Mesenchymal stem cell (in vitro differentiated cells and primary cell): ENCODE results near the gene GANC.

Source experiments
- DNase-seq: peaks from one replicate; pipeline ENCODE4 v3.0.0-alpha.2; 2013
- H2AFZ ChIP-seq: one replicate; pipeline ENCODE4 v1.6.1; 2013; ENCODE audit warnings: low read depth, mild to moderate bottlenecking, control low read depth, inconsistent platforms, low read length, moderate library complexity
- H2AK5ac ChIP-seq: 2 replicates; pipeline ENCODE4 v1.6.1; 2013; ENCODE audit warnings: low read length, moderate library complexity, mild to moderate bottlenecking, inconsistent platforms; ENCODE audit not compliant: severe bottlenecking
- H2BK120ac ChIP-seq: one replicate; pipeline ENCODE4 v1.6.1; 2013; ENCODE audit warnings: low read depth, mild to moderate bottlenecking, inconsistent platforms, low read length, moderate library complexity
- H2BK12ac ChIP-seq, 2 experiments: one replicate each; pipeline ENCODE4 v1.6.1; 2013; ENCODE audit warnings: inconsistent platforms in 2 of 2, low read length in 2 of 2, mild to moderate bottlenecking in 2 of 2, moderate library complexity in 2 of 2, control low read depth in 1 of 2
- H2BK15ac ChIP-seq: one replicate; pipeline ENCODE4 v1.6.1; 2013; ENCODE audit warnings: mild to moderate bottlenecking, low read depth, inconsistent platforms; ENCODE audit not compliant: poor library complexity, severe bottlenecking
- H2BK5ac ChIP-seq: 2 replicates; pipeline ENCODE4 v1.6.1; 2013; ENCODE audit warnings: low read depth, mild to moderate bottlenecking, low read length, control low read depth, inconsistent platforms; ENCODE audit not compliant: poor library complexity, severe bottlenecking
- H3K14ac ChIP-seq, 2 experiments: one replicate each; pipeline ENCODE4 v1.6.1; 2013; ENCODE audit warnings: inconsistent platforms in 2 of 2, low read length in 2 of 2, control low read depth in 1 of 2, mild to moderate bottlenecking in 1 of 2, moderate library complexity in 1 of 2
- H3K18ac ChIP-seq, 2 experiments: one replicate each; pipeline ENCODE4 v1.6.1; 2013; ENCODE audit warnings: inconsistent platforms in 2 of 2, low read length in 2 of 2, control low read depth in 1 of 2, low read depth in 1 of 2, mild to moderate bottlenecking in 1 of 2
- H3K23ac ChIP-seq, 2 experiments: one replicate each; pipeline ENCODE4 v1.6.1; 2013; ENCODE audit warnings: inconsistent platforms in 2 of 2, low read length in 2 of 2, mild to moderate bottlenecking in 2 of 2, moderate library complexity in 2 of 2, control low read depth in 1 of 2
- H3K27ac ChIP-seq: 2 replicates; pipeline ENCODE4 v1.5.1; 2013; ENCODE audit warnings: mild to moderate bottlenecking, moderate library complexity, low read length, control low read depth, inconsistent platforms; ENCODE audit not compliant: poor library complexity, severe bottlenecking
- H3K27me3 ChIP-seq, 2 experiments: 2 replicates each; pipeline versions ENCODE4 v1.6.1 to v1.7.0; 2013; ENCODE audit warnings: low read length in 2 of 2, mild to moderate bottlenecking in 2 of 2, moderate library complexity in 2 of 2, control low read depth in 1 of 2, inconsistent platforms in 1 of 2; ENCODE audit not compliant: control insufficient read depth in 1 of 2, insufficient read depth in 1 of 2
- H3K36me3 ChIP-seq, 2 experiments: 2 replicates each; pipeline versions ENCODE4 v1.6.1 to v1.7.0; 2013; ENCODE audit warnings: low read length in 2 of 2, control low read depth in 1 of 2, inconsistent platforms in 1 of 2, low read depth in 1 of 2, mild to moderate bottlenecking in 1 of 2; ENCODE audit not compliant: insufficient read depth in 2 of 2, control insufficient read depth in 1 of 2
- H3K4ac ChIP-seq, 2 experiments: one replicate each; pipeline ENCODE4 v1.6.1; 2013; ENCODE audit warnings: inconsistent platforms in 2 of 2, low read length in 2 of 2, mild to moderate bottlenecking in 2 of 2, moderate library complexity in 2 of 2, control low read depth in 1 of 2, low read depth in 1 of 2
- H3K4me1 ChIP-seq: 2 replicates; pipeline ENCODE4 v1.6.1; 2013; ENCODE audit warnings: low read depth, low read length, control low read depth; ENCODE audit not compliant: control insufficient read depth, insufficient read depth
- H3K4me2 ChIP-seq: 2 replicates; pipeline ENCODE4 v1.6.1; 2013; ENCODE audit warnings: low read length, mild to moderate bottlenecking, inconsistent platforms; ENCODE audit not compliant: poor library complexity, severe bottlenecking
- H3K4me3 ChIP-seq, 2 experiments: 2 replicates each; pipeline versions ENCODE4 v1.5.1 to v1.7.0; 2013; ENCODE audit warnings: low read length in 2 of 2, mild to moderate bottlenecking in 2 of 2, control low read depth in 1 of 2, low read depth in 1 of 2; ENCODE audit not compliant: insufficient read depth in 1 of 2
- H3K79me1 ChIP-seq: replicated peaks from 2 replicates; pipeline ENCODE4 v1.6.1; 2013; ENCODE audit warnings: mild to moderate bottlenecking, control low read depth, low read length, inconsistent platforms; ENCODE audit not compliant: poor library complexity, severe bottlenecking
- H3K9ac ChIP-seq: 2 replicates; pipeline ENCODE4 v1.7.0; 2013; ENCODE audit warnings: mild to moderate bottlenecking, low read length, moderate library complexity
- H3K9me3 ChIP-seq: 2 replicates; pipeline ENCODE4 v1.7.0; 2013; ENCODE audit warnings: mild to moderate bottlenecking, low read length; ENCODE audit not compliant: control insufficient read depth
- H4K8ac ChIP-seq: one replicate; pipeline ENCODE4 v1.6.1; 2013; ENCODE audit warnings: inconsistent platforms, mild to moderate bottlenecking, low read length, moderate library complexity
- H4K91ac ChIP-seq: one replicate; pipeline ENCODE4 v1.6.1; 2013; ENCODE audit warnings: mild to moderate bottlenecking, low read length, inconsistent platforms
- WGBS: methylation state at CpG from one replicate; pipeline ENCODE4 v1.1.7; 2013; ENCODE audit warnings: mixed read lengths; 5-methylcytosine and 5-hydroxymethylcytosine counted together

GANC gene

GRCh38 chr15:42274702-42274989 lies 1.6 kb downstream of the GANC start:
- WGBS: 91% methylated on average over 6 of the region's 6 CpGs

DNA sequence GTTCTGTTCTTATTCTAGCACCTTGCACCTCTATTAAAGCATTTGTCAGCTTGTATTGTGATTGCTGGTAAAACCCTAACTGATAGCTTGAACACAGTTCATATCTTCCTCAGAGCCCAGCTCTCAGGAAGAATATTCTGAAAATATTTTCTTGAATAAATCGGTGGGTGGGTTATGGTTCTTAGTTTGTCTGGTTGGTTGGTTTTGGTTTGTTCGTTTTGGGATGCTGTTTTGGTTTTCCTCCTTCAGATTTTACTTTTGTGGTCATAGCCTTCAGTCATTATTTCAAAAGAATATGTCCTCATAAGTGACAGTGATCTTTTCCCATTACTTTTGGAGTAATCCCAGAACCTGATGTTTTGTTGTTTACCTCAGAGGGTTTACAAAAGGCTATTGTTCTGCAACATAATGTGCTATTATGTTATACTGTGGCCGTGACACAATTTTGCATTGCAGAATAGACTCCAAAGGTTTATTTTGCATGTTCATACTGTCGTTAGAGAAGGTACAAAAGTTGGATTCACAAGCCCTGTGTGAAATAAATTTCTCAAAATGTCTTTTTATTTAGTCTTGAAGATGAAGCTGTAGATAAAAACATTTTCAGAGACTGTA lies 2.9 kb downstream of the GANC start:
- H4K91ac ChIP-seq: no peak overlapping the region
- H3K9ac ChIP-seq: peak overlapping the region; percentile 99
- H2BK12ac ChIP-seq: no peak overlapping the region
- H2AFZ ChIP-seq: no peak overlapping the region
- H3K14ac ChIP-seq: no peak overlapping the region
- H3K36me3 ChIP-seq: peaks cover 0 to 38% of the 10 kb centered on the region in 2 experiments
- no peak overlapping the region for H3K23ac ChIP-seq
- no peak for DNase-seq
- H3K79me1 ChIP-seq: peaks cover 9% of the 10 kb centered on the region
- no peak overlapping the region for H2AK5ac ChIP-seq
- H3K27ac ChIP-seq: no peak overlapping the region
- H3K4me2 ChIP-seq: no peak overlapping the region
- WGBS: 93% methylated on average over 2 of the region's 4 CpGs
- H3K4ac ChIP-seq: no peak overlapping the region
- H4K8ac ChIP-seq: no peak overlapping the region
- H3K4me3 ChIP-seq: peak overlapping the region in 1 of 2 experiments; percentile 80
- H2BK5ac ChIP-seq: no peak overlapping the region
- H3K27me3 ChIP-seq: no peaks in the 10 kb centered on the region
- H3K9me3 ChIP-seq: no peaks in the 10 kb centered on the region
- peaks cover 2% of the 10 kb centered on the region for H3K4me1 ChIP-seq
- no peak overlapping the region for H3K18ac ChIP-seq
- no peak overlapping the region for H2BK15ac ChIP-seq
- no peak overlapping the region for H2BK120ac ChIP-seq

More at GRCh38 chr15:42274702-42274989, 1.6 kb downstream of the GANC start:
- no peak for DNase-seq
- Histone ChIP-seq H3K18ac (no peak overlapping the region), H2BK5ac (no peak overlapping the region), H3K4me3 (peak overlapping the region; percentile 32 to 80), H3K27ac (peak overlapping the region; percentile 96), H3K4me2 (peak overlapping the region; percentile 25), H3K4ac (peak overlapping the region; percentile 3 to 37), H3K27me3 (no peaks in the 10 kb centered on the region), H3K9me3 (no peaks in the 10 kb centered on the region), H3K4me1 (peaks cover 3% of the 10 kb centered on the region), H3K14ac (no peak overlapping the region), H2AFZ (no peak overlapping the region), H3K79me1 (peaks cover 9% of the 10 kb centered on the region), H2BK12ac (peak overlapping the region in 1 of 2 experiments; percentile 6), H2BK15ac (no peak overlapping the region), H3K36me3 (peaks cover 0 to 32% of the 10 kb centered on the region in 2 experiments), H2BK120ac (no peak overlapping the region), H2AK5ac (peak overlapping the region; percentile 27), H3K9ac (peak overlapping the region; percentile 99), H4K91ac (peak overlapping the region; percentile 16), H3K23ac (no peak overlapping the region), H4K8ac (peak overlapping the region; percentile 83)

DNA sequence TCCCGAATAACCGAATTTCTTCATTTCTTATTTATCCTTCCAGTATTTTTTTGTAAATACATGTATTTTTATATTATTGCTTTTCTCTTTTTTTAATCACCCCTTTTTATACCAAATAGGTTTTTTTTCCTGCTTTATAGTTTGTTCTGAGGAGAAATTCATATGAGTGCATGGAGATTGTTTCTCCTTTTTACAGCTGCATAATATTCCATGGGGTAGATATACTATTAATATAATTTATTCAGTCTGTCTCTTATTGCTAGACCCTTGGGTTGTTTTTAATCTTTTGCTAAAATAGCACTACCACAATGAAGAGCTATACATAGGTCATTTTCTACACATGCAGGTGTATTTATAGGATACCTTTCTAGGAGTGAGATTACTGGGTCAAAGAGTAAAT lies 3.8 kb downstream of the GANC start:
- Histone ChIP-seq H2BK15ac (no peak overlapping the region), H3K4me3 (no peak overlapping the region), H3K9ac (peak overlapping the region; percentile 99), H3K27ac (no peak overlapping the region), H3K9me3 (no peaks in the 10 kb centered on the region), H3K4me2 (no peak overlapping the region), H3K4ac (no peak overlapping the region), H3K18ac (no peak overlapping the region), H2AK5ac (no peak overlapping the region), H4K91ac (no peak overlapping the region), H3K14ac (no peak overlapping the region), H2BK12ac (no peak overlapping the region), H2BK120ac (no peak overlapping the region), H3K36me3 (peaks cover 0 to 40% of the 10 kb centered on the region in 2 experiments), H3K23ac (no peak overlapping the region), H3K27me3 (no peaks in the 10 kb centered on the region), H3K79me1 (peaks cover 9% of the 10 kb centered on the region), H2BK5ac (no peak overlapping the region), H3K4me1 (peaks cover 2% of the 10 kb centered on the region), H4K8ac (no peak overlapping the region), H2AFZ (no peak overlapping the region)
- WGBS: no CpG with 5 or more reads among the region's 2 CpGs
- no peak for DNase-seq

DNA sequence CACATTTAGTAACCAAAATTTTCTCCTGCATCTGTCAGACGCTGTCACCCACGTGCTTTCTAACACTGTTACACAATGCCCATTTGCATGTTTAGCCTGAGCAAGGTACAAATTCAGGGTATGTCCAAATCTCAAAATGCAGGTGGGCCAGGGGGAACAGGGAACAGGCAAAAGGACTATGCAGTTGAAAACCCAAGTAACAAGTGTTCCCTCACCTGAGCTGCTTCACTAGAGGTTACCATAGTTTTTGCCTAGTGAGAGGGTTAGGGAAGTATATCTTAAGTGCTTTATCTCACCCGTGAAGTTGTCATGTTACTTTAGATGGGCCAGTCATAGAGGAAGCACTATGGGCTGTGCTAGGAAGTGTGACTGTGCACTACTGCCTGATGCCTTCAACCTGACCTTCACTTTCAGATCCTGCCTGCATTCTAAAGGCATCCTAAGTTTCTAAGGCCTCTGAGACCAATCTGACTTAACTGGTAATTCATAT lies 6.3 kb downstream of the GANC start:
- H3K4ac ChIP-seq: no peak overlapping the region
- no peak overlapping the region for H3K27ac ChIP-seq
- H2AFZ ChIP-seq: no peak overlapping the region
- H4K91ac ChIP-seq: no peak overlapping the region
- H3K79me1 ChIP-seq: peaks cover 9% of the 10 kb centered on the region
- H2BK12ac ChIP-seq: no peak overlapping the region
- no peaks in the 10 kb centered on the region for H3K9me3 ChIP-seq
- no peak overlapping the region for H3K9ac ChIP-seq
- H3K36me3 ChIP-seq: peaks cover 0 to 60% of the 10 kb centered on the region in 2 experiments
- H4K8ac ChIP-seq: no peak overlapping the region
- WGBS: 58% methylated on average over 3 of the region's 3 CpGs
- no peak overlapping the region for H2BK120ac ChIP-seq
- H3K14ac ChIP-seq: no peak overlapping the region
- no peak overlapping the region for H3K4me3 ChIP-seq
- no peak overlapping the region for H2AK5ac ChIP-seq
- no peak overlapping the region for H3K23ac ChIP-seq
- H3K4me1 ChIP-seq: peaks cover 2% of the 10 kb centered on the region
- H2BK15ac ChIP-seq: no peak overlapping the region
- DNase-seq: no peak
- H3K4me2 ChIP-seq: no peak overlapping the region
- H2BK5ac ChIP-seq: no peak overlapping the region
- no peaks in the 10 kb centered on the region for H3K27me3 ChIP-seq
- no peak overlapping the region for H3K18ac ChIP-seq
